ENCODE data around the gene PLCD3. TPM values are rescaled to one million over a fixed set of nuclear protein-coding genes. Genes with fewer than 3 reads are reported as not detected.

The PLCD3 gene
- total and polyA plus RNA-seq, 2 of the 4 experiments (the other 2 are of a cell fraction), result 5.6 to 36.6 TPM

DNA sequence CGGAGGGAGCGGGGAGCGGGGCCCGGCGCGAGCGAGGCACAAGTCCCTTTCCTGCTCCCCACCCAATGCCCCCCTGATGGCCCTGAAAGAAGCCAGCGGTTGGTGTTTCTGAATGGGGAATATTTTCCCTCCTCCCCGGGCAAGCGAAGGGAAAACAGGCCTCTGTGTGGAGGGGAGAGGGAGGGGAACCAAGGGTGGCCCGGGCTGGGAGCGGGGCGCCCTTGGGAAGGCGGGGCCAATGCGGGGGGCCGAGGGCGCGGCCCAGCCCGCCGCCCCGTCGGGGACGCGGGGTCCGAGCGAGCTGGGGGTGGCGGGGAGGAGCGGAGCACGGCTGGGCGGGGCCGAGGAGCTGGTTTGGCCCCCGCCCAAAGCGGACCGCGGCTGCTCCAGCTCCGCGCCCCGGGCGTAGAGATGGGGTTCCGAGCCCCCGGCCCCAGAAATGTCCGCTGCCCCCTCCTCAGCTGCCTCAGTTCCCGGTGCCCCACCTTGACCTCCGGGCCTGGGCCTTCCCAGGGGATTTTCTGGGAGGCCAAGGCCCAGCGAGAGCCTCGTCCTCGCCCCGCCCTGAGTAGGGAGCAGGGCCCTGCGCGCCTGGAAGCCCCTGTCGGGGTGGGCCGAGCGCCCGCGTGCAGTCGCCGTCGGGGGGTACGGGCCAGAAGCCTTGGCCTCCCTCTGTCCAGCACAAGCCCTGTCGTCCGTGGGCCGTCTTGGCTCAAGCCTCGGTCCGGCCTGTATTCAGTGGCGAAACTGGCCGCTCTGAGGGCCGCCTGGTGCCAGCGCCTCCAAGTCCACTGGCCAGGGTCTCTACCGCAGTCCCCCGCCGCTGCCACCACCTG, 12.1 kb upstream of the PLCD3 start:
- Histone ChIP-seq H4K91ac (ENCODE audit: insufficient read depth, low read depth, low read length) (peak overlapping the region; percentile 85), H4K8ac (ENCODE audit: low read depth in 2 of 2, low read length in 2 of 2) (peak overlapping the region; percentile 86 to 93), H3K23ac (ENCODE audit: low read depth, low read length) (peak overlapping the region; percentile 72; the same call in 1 of the 2 replicates), H2AK9ac (replicated peaks; ENCODE audit: low read depth, low read length, poor library complexity) (peak overlapping the region; percentile 98), H2AFZ (replicated peaks; ENCODE audit: low read length, poor library complexity) (peak overlapping the region; percentile 95), H3K79me1 (ENCODE audit: low read depth in 1 of 2, low read length in 2 of 2) (peaks cover 0 to 29% of the 10 kb centered on the region in 2 experiments; a peak in 2 of 4 replicates), H2BK15ac (ENCODE audit: low read depth, low read length) (no peak overlapping the region), H3K18ac (ENCODE audit: low read depth, low read length) (peak overlapping the region; percentile 52; the same call in 1 of the 2 replicates), H2BK120ac (ENCODE audit: low read depth, low read length) (peak overlapping the region; percentile 79), H3K9ac (ENCODE audit: low read depth, low read length) (peak overlapping the region; percentile 69), H3K4me1 (ENCODE audit: control insufficient read depth, insufficient read depth, low read length) (peaks cover 14% of the 10 kb centered on the region), H3K27ac (ENCODE audit: insufficient read depth, low read length) (peak overlapping the region; percentile 98), H2BK20ac (ENCODE audit: low read depth, low read length) (0 out of 2 replicates have a peak overlapping the region, but pooled peaks have one; percentile 16), H3K27me3 (ENCODE audit: control insufficient read depth, insufficient read depth, low read length) (no peaks in the 10 kb centered on the region), H2BK5ac (ENCODE audit: low read depth, low read length, poor library complexity, severe bottlenecking) (peak overlapping the region; percentile 90), H3K36me3 (ENCODE audit: control insufficient read depth, insufficient read depth, low read length) (no peaks in the 10 kb centered on the region), H3K9me1 (ENCODE audit: insufficient read depth, low read length) (peaks cover 14% of the 10 kb centered on the region), H4K20me1 (ENCODE audit: insufficient read depth, low read length) (peaks cover 11% of the 10 kb centered on the region), H3K9me3 (ENCODE audit: control insufficient read depth, insufficient read depth, low read length) (no peaks in the 10 kb centered on the region), H3K4ac (ENCODE audit: low read depth, low read length) (peak overlapping the region; percentile 97), H3K4me3 (ENCODE audit: insufficient read depth, low read depth, low read length) (peak overlapping the region; percentile 22), H3K14ac (replicated peaks; ENCODE audit: low read depth, low read length) (peak overlapping the region; percentile 85), H3K56ac (ENCODE audit: extremely low read depth, insufficient read depth, low read length) (peak overlapping the region; percentile 74; the same call in 1 of the 2 replicates), H3K4me2 (ENCODE audit: low read depth, low read length) (peak overlapping the region; percentile 67), H2AK5ac (ENCODE audit: low read depth, low read length) (peak overlapping the region; percentile 96), H4K5ac (ENCODE audit: low read depth, low read length) (peak overlapping the region; percentile 90)
- intact Hi-C loops (cut with micrococcal nuclease), result no loop called here
- no TSS peak for BruUV-seq (replicated peaks)
- dilution Hi-C loops (cut with HindIII; ENCODE audit: low sequenced_read_pairs, unreplicated experiment), result no loop called here
- DNase-seq (no peak), ATAC-seq (ENCODE audit: low read depth) (peak; percentile 19)
- ChIA-PET CTCF (interaction anchor here (1.0 to 2.1 kb wide), 3 partner anchors 9 to 54 kb away, joined by 3 to 10 read pairs (median 7); partner anchors contain the start of gene ACBD4), POLR2A (ENCODE audit: unreplicated experiment) (interaction anchor here (0.6 kb wide), 1 partner anchor 231 kb away, joined by 3 read pairs; no protein-coding TSS in a partner anchor)
- in situ Hi-C loops (cut with MboI; ENCODE audit: low sequenced_read_pairs), result no loop called here
- 28% methylated on average over 49 of the region's 71 CpGs; no CpG with 5 or more reads in 1 of the 2 experiments for WGBS, 2 experiments (ENCODE audit: extremely low coverage in 2 of 2, insufficient read length in 1 of 2)
- TF ChIP-seq MAZ (IDR thresholded peaks at IDR 0.05; ENCODE audit: borderline replicate concordance, low read depth, low read length) (no peak; the same call in 1 of the 2 replicates), FOS (IDR thresholded peaks at IDR 0.05; ENCODE audit: low read depth, low read length) (no peak), MXI1 (IDR thresholded peaks at IDR 0.05; ENCODE audit: borderline replicate concordance, low read depth, low read length) (no peak), MAFK (IDR thresholded peaks at IDR 0.05; ENCODE audit: low read depth, low read length) (no peak), NFE2L2 (IDR thresholded peaks at IDR 0.05; ENCODE audit: low read depth, low read length) (no peak), BHLHE40 (IDR thresholded peaks at IDR 0.05; ENCODE audit: low read depth, low read length) (no peak), RCOR1 (IDR thresholded peaks at IDR 0.05; ENCODE audit: insufficient replicate concordance, low read length) (no peak), RAD21 (IDR thresholded peaks at IDR 0.05; ENCODE audit: low read length) (no peak), RFX5 (IDR thresholded peaks at IDR 0.05; ENCODE audit: low read depth, low read length) (no peak), CHD1 (IDR thresholded peaks at IDR 0.05; ENCODE audit: low read depth, low read length) (no peak), CEBPB (IDR thresholded peaks at IDR 0.05; ENCODE audit: low read depth, low read length) (no peak), POLR2A (IDR thresholded peaks at IDR 0.05; ENCODE audit: low read depth, low read length) (no peak)
- TF ChIP-seq, protein P1, sequence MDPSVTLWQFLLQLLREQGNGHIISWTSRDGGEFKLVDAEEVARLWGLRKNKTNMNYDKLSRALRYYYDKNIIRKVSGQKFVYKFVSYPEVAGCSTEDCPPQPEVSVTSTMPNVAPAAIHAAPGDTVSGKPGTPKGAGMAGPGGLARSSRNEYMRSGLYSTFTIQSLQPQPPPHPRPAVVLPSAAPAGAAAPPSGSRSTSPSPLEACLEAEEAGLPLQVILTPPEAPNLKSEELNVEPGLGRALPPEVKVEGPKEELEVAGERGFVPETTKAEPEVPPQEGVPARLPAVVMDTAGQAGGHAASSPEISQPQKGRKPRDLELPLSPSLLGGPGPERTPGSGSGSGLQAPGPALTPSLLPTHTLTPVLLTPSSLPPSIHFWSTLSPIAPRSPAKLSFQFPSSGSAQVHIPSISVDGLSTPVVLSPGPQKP (IDR thresholded peaks at IDR 0.05; ENCODE audit: borderline replicate concordance, low read depth, low read length), result no peak
- TF ChIP-seq, protein P2, sequence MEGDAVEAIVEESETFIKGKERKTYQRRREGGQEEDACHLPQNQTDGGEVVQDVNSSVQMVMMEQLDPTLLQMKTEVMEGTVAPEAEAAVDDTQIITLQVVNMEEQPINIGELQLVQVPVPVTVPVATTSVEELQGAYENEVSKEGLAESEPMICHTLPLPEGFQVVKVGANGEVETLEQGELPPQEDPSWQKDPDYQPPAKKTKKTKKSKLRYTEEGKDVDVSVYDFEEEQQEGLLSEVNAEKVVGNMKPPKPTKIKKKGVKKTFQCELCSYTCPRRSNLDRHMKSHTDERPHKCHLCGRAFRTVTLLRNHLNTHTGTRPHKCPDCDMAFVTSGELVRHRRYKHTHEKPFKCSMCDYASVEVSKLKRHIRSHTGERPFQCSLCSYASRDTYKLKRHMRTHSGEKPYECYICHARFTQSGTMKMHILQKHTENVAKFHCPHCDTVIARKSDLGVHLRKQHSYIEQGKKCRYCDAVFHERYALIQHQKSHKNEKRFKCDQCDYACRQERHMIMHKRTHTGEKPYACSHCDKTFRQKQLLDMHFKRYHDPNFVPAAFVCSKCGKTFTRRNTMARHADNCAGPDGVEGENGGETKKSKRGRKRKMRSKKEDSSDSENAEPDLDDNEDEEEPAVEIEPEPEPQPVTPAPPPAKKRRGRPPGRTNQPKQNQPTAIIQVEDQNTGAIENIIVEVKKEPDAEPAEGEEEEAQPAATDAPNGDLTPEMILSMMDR (conservative IDR thresholded peaks at IDR 0.05; ENCODE audit: low read depth, low read length), result no peak
